SK-N-MC (cell line): ENCODE data around the gene TMEM143.

Source experiments
- EZH2 ChIP-seq: fragments of 200-600 bp; sonication (generic); IDR thresholded peaks from one replicate; pipeline ENCODE4 v1.6.1; 2017; ENCODE audit warnings: antibody characterized with exemption
- FOXP2 ChIP-seq: optimal IDR thresholded peaks from 2 replicates; pipeline ENCODE3; 2011; ENCODE audit warnings: mild to moderate bottlenecking, moderate library complexity; ENCODE audit not compliant: insufficient read depth; ENCODE audit errors: extremely low read length, control extremely low read depth
- POLR2AphosphoS5 ChIP-seq: IDR thresholded peaks from 2 replicates; pipeline ENCODE4 v1.6.1; 2012; ENCODE audit warnings: mild to moderate bottlenecking, low read depth, low read length, borderline replicate concordance

DNA sequence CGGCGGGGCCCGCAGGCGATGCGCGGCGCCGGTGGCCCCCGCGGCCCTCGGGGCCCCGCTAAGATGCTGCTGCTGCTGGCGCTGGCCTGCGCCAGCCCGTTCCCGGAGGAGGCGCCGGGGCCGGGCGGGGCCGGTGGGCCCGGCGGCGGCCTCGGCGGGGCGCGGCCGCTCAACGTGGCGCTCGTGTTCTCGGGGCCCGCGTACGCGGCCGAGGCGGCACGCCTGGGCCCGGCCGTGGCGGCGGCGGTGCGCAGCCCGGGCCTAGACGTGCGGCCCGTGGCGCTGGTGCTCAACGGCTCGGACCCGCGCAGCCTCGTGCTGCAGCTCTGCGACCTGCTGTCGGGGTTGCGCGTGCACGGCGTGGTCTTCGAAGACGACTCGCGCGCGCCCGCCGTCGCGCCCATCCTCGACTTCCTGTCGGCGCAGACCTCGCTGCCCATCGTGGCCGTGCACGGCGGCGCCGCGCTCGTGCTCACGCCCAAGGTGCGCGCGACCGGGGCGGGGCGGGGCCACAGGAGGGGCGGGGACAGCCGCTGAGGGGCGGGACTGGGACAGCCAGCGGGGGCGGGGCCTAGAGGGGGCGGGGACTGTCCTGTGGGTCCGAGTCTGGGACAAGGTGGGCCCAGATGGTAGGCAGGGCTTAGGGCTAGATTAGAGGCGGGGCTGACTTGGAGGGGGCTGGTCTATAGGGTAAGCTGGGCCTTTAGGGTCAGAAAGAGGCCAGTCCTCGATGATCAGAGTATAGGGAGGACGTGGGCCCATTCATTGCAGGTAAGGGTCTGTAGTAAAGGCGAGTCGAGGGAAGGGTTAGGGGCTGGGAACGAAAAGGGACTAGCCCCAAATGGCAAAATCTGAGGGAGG is 34.9 kb upstream of the TMEM143 start:
- no peak for TF ChIP-seq EZH2
- no peak for TF ChIP-seq POLR2AphosphoS5
- TF ChIP-seq FOXP2 = no peak
